Ectodermal cell (in vitro differentiated cells): ENCODE measurements around the gene UTP15.
A peak's percentile ranks its signal among the peaks of the same experiment; 100 is the strongest.

ENCODE experiments used
- H3K27ac ChIP-seq: 2 replicates; pipeline ENCODE4 v1.7.0; 2013; ENCODE audit warnings: mild to moderate bottlenecking, low read depth, low read length; ENCODE audit not compliant: insufficient read depth, poor library complexity, severe bottlenecking
- H3K27me3 ChIP-seq: 2 replicates; pipeline ENCODE4 v1.7.0; 2013; ENCODE audit warnings: mild to moderate bottlenecking, low read length; ENCODE audit not compliant: insufficient read depth, control insufficient read depth, poor library complexity, severe bottlenecking
- H3K36me3 ChIP-seq: one replicate; pipeline ENCODE4 v1.7.0; 2013; ENCODE audit warnings: low read length; ENCODE audit not compliant: control insufficient read depth, insufficient read depth
- H3K4me1 ChIP-seq: one replicate; pipeline ENCODE4 v1.7.0; 2013; ENCODE audit warnings: low read length; ENCODE audit not compliant: control insufficient read depth, insufficient read depth
- H3K4me3 ChIP-seq: 2 replicates; pipeline ENCODE4 v1.7.0; 2013; ENCODE audit warnings: low read depth, low read length, control low read depth; ENCODE audit not compliant: insufficient read depth
- H3K9me3 ChIP-seq: 2 replicates; pipeline ENCODE4 v1.7.0; 2013; ENCODE audit warnings: mild to moderate bottlenecking, low read length, moderate library complexity; ENCODE audit not compliant: control insufficient read depth
- WGBS, 2 experiments: methylation state at CpG; one replicate each; pipeline ENCODE4 v1.1.7; 2013; ENCODE audit warnings: missing lambda C conversion rate in 2 of 2; 5-methylcytosine and 5-hydroxymethylcytosine counted together

The UTP15 gene

GRCh38 chr5:73564018-73564417, 1.5 kb upstream of the UTP15 start:
- Histone ChIP-seq H3K27me3 (no peaks in the 10 kb centered on the region), H3K4me1 (peaks cover 13% of the 10 kb centered on the region), H3K27ac (no peak overlapping the region), H3K36me3 (peaks cover 13% of the 10 kb centered on the region), H3K4me3 (peak overlapping the region; percentile 65), H3K9me3 (no peaks in the 10 kb centered on the region)
- WGBS, 2 experiments: 78 to 79% methylated on average over 3 of the region's 3 CpGs

GRCh38 chr5:73564675-73565074, 868 bp upstream of the UTP15 start:
- 14 to 15% methylated on average over 9 of the region's 9 CpGs for WGBS, 2 experiments
- Histone ChIP-seq H3K4me3 (peak overlapping the region; percentile 65), H3K4me1 (peaks cover 13% of the 10 kb centered on the region), H3K27ac (no peak overlapping the region), H3K36me3 (peaks cover 13% of the 10 kb centered on the region), H3K27me3 (no peaks in the 10 kb centered on the region), H3K9me3 (no peaks in the 10 kb centered on the region)

- no peaks in the 10 kb centered on the region for H3K9me3 ChIP-seq
- H3K4me1 ChIP-seq: peaks cover 13% of the 10 kb centered on the region
- H3K27me3 ChIP-seq: no peaks in the 10 kb centered on the region
- no peak overlapping the region for H3K27ac ChIP-seq
- WGBS, 2 experiments: 1 to 9% methylated on average over 7 to 8 of the region's 8 CpGs
- peaks cover 13% of the 10 kb centered on the region for H3K36me3 ChIP-seq
- H3K4me3 ChIP-seq: peak overlapping the region; percentile 65
These were observed 515 bp downstream of the UTP15 start for GRCh38 chr5:73565969-73566547.

- Histone ChIP-seq H3K27me3 (no peaks in the 10 kb centered on the region), H3K9me3 (no peaks in the 10 kb centered on the region), H3K36me3 (no peaks in the 10 kb centered on the region), H3K4me3 (no peak overlapping the region), H3K27ac (no peak overlapping the region), H3K4me1 (no peaks in the 10 kb centered on the region)
- WGBS, 2 experiments: 43 to 65% methylated on average over 2 to 3 of the region's 3 CpGs
These were observed 17.0 kb downstream of the UTP15 start for GRCh38 chr5:73582285-73583145.

- H3K9me3 ChIP-seq: no peaks in the 10 kb centered on the region
- H3K36me3 ChIP-seq: no peaks in the 10 kb centered on the region
- H3K4me3 ChIP-seq: no peak overlapping the region
- H3K27ac ChIP-seq: no peak overlapping the region
- H3K27me3 ChIP-seq: no peaks in the 10 kb centered on the region
- H3K4me1 ChIP-seq: no peaks in the 10 kb centered on the region
- 86 to 87% methylated on average over 1 of the region's 1 CpG for WGBS, 2 experiments
These were observed 22.4 kb downstream of the UTP15 start for GRCh38 chr5:73587923-73588322.

GRCh38 chr5:73591102-73591695, 25.7 kb downstream of the UTP15 start:
- H3K4me1 ChIP-seq: no peaks in the 10 kb centered on the region
- no peaks in the 10 kb centered on the region for H3K9me3 ChIP-seq
- no peaks in the 10 kb centered on the region for H3K27me3 ChIP-seq
- H3K4me3 ChIP-seq: no peak overlapping the region
- WGBS, 2 experiments: 73 to 79% methylated on average over 4 of the region's 4 CpGs
- no peak overlapping the region for H3K27ac ChIP-seq
- H3K36me3 ChIP-seq: no peaks in the 10 kb centered on the region

- Histone ChIP-seq H3K27ac (no peak overlapping the region), H3K27me3 (no peaks in the 10 kb centered on the region), H3K9me3 (no peaks in the 10 kb centered on the region), H3K4me1 (no peaks in the 10 kb centered on the region), H3K36me3 (no peaks in the 10 kb centered on the region), H3K4me3 (no peak overlapping the region)
- 70 to 72% methylated on average over 4 of the region's 4 CpGs for WGBS, 2 experiments
These were observed 26.4 kb downstream of the UTP15 start for GRCh38 chr5:73591698-73592501.

- 82 to 93% methylated on average over 1 of the region's 1 CpG for WGBS, 2 experiments
- no peaks in the 10 kb centered on the region for H3K36me3 ChIP-seq
- no peaks in the 10 kb centered on the region for H3K9me3 ChIP-seq
- H3K4me3 ChIP-seq: no peak overlapping the region
- no peak overlapping the region for H3K27ac ChIP-seq
- no peaks in the 10 kb centered on the region for H3K4me1 ChIP-seq
- no peaks in the 10 kb centered on the region for H3K27me3 ChIP-seq
These were observed 27.0 kb downstream of the UTP15 start for GRCh38 chr5:73592551-73592950.

- Histone ChIP-seq H3K27me3 (no peaks in the 10 kb centered on the region), H3K27ac (no peak overlapping the region), H3K4me1 (no peaks in the 10 kb centered on the region), H3K4me3 (no peak overlapping the region), H3K36me3 (no peaks in the 10 kb centered on the region), H3K9me3 (no peaks in the 10 kb centered on the region)
These were observed 31.3 kb downstream of the UTP15 start for GRCh38 chr5:73596705-73597328.
